Measurements from ENCODE around the gene RPL26.

DNA sequence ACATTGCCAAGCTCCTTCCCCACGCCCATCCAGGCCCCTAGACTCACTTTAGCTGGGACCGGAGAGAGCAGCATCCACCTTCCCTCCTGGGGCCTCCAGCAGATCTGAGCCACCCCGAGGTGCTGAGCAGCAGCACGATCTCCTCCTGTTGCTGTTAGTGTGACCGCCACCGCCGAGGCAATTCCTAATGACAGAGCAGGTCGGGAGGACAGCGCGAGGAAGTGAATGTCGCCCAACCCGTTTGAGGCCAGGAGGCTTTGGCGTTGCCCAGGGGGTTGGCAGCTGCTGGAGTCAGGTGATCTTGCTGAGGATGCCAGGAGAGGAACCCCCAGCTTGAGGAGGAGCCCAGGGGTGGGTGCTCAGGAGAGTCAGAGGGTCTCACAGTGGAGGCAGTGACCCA is 14.6 kb upstream of the RPL26 start, which contains the start of gene RNF222:
- TF ChIP-seq, protein P1, sequence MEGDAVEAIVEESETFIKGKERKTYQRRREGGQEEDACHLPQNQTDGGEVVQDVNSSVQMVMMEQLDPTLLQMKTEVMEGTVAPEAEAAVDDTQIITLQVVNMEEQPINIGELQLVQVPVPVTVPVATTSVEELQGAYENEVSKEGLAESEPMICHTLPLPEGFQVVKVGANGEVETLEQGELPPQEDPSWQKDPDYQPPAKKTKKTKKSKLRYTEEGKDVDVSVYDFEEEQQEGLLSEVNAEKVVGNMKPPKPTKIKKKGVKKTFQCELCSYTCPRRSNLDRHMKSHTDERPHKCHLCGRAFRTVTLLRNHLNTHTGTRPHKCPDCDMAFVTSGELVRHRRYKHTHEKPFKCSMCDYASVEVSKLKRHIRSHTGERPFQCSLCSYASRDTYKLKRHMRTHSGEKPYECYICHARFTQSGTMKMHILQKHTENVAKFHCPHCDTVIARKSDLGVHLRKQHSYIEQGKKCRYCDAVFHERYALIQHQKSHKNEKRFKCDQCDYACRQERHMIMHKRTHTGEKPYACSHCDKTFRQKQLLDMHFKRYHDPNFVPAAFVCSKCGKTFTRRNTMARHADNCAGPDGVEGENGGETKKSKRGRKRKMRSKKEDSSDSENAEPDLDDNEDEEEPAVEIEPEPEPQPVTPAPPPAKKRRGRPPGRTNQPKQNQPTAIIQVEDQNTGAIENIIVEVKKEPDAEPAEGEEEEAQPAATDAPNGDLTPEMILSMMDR (conservative IDR thresholded peaks at IDR 0.05; ENCODE audit: low read depth, low read length) = no peak
- no peak for TF ChIP-seq EZH2phosphoT487 (IDR thresholded peaks at IDR 0.05; ENCODE audit: borderline replicate concordance, low read length)

Data from PC-3 (cell line).